Measurements from ENCODE around the gene SERPINA1.

The SERPINA1 gene

GRCh38 chr14:94330432-94330831, 58.0 kb downstream of the SERPINA1 start:
- H3K4me1 ChIP-seq (ENCODE audit: insufficient read depth, poor library complexity, severe bottlenecking) = peaks cover 11% of the 10 kb centered on the region
- H3K9me3 ChIP-seq (ENCODE audit: severe bottlenecking) = no peaks in the 10 kb centered on the region
- TF ChIP-seq, protein P1, sequence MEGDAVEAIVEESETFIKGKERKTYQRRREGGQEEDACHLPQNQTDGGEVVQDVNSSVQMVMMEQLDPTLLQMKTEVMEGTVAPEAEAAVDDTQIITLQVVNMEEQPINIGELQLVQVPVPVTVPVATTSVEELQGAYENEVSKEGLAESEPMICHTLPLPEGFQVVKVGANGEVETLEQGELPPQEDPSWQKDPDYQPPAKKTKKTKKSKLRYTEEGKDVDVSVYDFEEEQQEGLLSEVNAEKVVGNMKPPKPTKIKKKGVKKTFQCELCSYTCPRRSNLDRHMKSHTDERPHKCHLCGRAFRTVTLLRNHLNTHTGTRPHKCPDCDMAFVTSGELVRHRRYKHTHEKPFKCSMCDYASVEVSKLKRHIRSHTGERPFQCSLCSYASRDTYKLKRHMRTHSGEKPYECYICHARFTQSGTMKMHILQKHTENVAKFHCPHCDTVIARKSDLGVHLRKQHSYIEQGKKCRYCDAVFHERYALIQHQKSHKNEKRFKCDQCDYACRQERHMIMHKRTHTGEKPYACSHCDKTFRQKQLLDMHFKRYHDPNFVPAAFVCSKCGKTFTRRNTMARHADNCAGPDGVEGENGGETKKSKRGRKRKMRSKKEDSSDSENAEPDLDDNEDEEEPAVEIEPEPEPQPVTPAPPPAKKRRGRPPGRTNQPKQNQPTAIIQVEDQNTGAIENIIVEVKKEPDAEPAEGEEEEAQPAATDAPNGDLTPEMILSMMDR (IDR thresholded peaks at IDR 0.05; ENCODE audit: poor library complexity, severe bottlenecking) = no peak
- H3K27me3 ChIP-seq (ENCODE audit: insufficient read depth, poor library complexity, severe bottlenecking) = no peaks in the 10 kb centered on the region
- DNase-seq (ENCODE audit: low spot score) = no peak
- no peak overlapping the region for H3K27ac ChIP-seq (ENCODE audit: poor library complexity, severe bottlenecking)
- ATAC-seq (ENCODE audit: low read depth) = no peak
- H3K4me3 ChIP-seq (ENCODE audit: severe bottlenecking) = no peak overlapping the region
- no peaks in the 10 kb centered on the region for H3K36me3 ChIP-seq (ENCODE audit: low read depth)

DNA sequence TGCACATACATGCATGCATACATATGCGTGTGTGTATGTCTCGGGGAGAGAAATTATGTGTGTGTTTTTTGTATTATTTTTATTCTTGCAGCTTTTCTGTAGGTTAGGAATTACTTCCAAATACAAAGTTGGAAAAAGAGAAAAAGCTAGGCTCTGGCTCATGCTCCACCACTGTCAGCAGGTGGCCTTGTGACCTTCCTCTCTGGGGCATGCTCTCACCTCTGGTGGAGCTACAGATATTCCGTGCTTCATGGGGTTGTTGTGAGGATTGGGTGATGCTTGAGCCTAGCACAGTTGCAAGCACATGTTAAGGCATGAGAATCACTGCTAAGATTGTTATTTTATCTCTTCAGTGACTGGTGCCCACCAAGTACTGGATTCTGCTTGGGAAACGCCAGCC, 58.5 kb downstream of the SERPINA1 start:
- Histone ChIP-seq H3K27ac (ENCODE audit: poor library complexity, severe bottlenecking) (no peak overlapping the region), H3K4me3 (ENCODE audit: severe bottlenecking) (no peak overlapping the region)

GRCh38 chr14:94328196-94328595, 60.2 kb downstream of the SERPINA1 start:
- TF ChIP-seq, protein P1 (IDR thresholded peaks at IDR 0.05; ENCODE audit: poor library complexity, severe bottlenecking) = no peak
- no peak overlapping the region for H3K27ac ChIP-seq (ENCODE audit: poor library complexity, severe bottlenecking)
- no peak for DNase-seq (ENCODE audit: low spot score)
- H3K27me3 ChIP-seq (ENCODE audit: insufficient read depth, poor library complexity, severe bottlenecking) = no peaks in the 10 kb centered on the region
- H3K9me3 ChIP-seq (ENCODE audit: severe bottlenecking) = no peaks in the 10 kb centered on the region
- no peak overlapping the region for H3K4me3 ChIP-seq (ENCODE audit: severe bottlenecking)
- H3K36me3 ChIP-seq (ENCODE audit: low read depth) = no peaks in the 10 kb centered on the region
- ATAC-seq (ENCODE audit: low read depth) = no peak
- no peaks in the 10 kb centered on the region for H3K4me1 ChIP-seq (ENCODE audit: insufficient read depth, poor library complexity, severe bottlenecking)

More for the DNA sequence above, 58.5 kb downstream of the SERPINA1 start:
- ATAC-seq (ENCODE audit: low read depth) = no peak
- DNase-seq (ENCODE audit: low spot score) = no peak
- TF ChIP-seq, protein P1 (IDR thresholded peaks at IDR 0.05; ENCODE audit: poor library complexity, severe bottlenecking) = no peak
- Histone ChIP-seq H3K9me3 (ENCODE audit: severe bottlenecking) (no peaks in the 10 kb centered on the region), H3K27me3 (ENCODE audit: insufficient read depth, poor library complexity, severe bottlenecking) (no peaks in the 10 kb centered on the region), H3K4me1 (ENCODE audit: insufficient read depth, poor library complexity, severe bottlenecking) (peaks cover 5% of the 10 kb centered on the region), H3K36me3 (ENCODE audit: low read depth) (no peaks in the 10 kb centered on the region)

Data from RWPE2 (cell line).